ENCODE data around the gene HERC4. TPM values are rescaled to one million over a fixed set of nuclear protein-coding genes. Genes with fewer than 3 reads are reported as not detected.

Gene HERC4
- total RNA-seq, 4 donors from 2014 or later: 54.5 to 82.4 (median 67.5) TPM

- WGBS, 2 donors: 1 to 2% methylated on average over 15 to 27 of the region's 27 CpGs
- intact Hi-C loops (cut with DNase I): no loop called here
Measured at GRCh38 chr10:68074031-68074774, 880 bp downstream of the HERC4 start.

GRCh38 chr10:68073631-68074030 is 1.5 kb downstream of the HERC4 start:
- intact Hi-C loops (cut with DNase I): no loop called here
- no peaks in the 10 kb centered on the region for H3K27me3 ChIP-seq
- H3K9me3 ChIP-seq: no peaks in the 10 kb centered on the region
- no peak for DNase-seq
- H3K36me3 ChIP-seq: no peaks in the 10 kb centered on the region
- peak overlapping the region; percentile 84 to 95 (median 93) for H3K4me3 ChIP-seq (replicated peaks in 1 of 3)
- no peak for TF ChIP-seq CTCF (IDR thresholded peaks at IDR 0.05)
- TF ChIP-seq POLR2A (IDR thresholded peaks at IDR 0.05): no peak
- peak overlapping the region in 1 of 3 donors; percentile 98 for H3K27ac ChIP-seq
- 9 to 13% methylated on average over 3 of the region's 3 CpGs for WGBS, 2 donors
- H3K4me1 ChIP-seq: peaks cover 13 to 36% of the 10 kb centered on the region in 2 donors

More at GRCh38 chr10:68074031-68074774, 880 bp downstream of the HERC4 start:
- H3K27me3 ChIP-seq: peaks cover 3% of the 10 kb centered on the region
- peaks cover 13 to 36% of the 10 kb centered on the region in 2 donors for H3K4me1 ChIP-seq
- DNase-seq: no peak
- peak overlapping the region; percentile 84 to 95 (median 93) for H3K4me3 ChIP-seq (replicated peaks in 1 of 3)
- H3K9me3 ChIP-seq: no peaks in the 10 kb centered on the region
- no peaks in the 10 kb centered on the region for H3K36me3 ChIP-seq
- no peak for TF ChIP-seq CTCF (IDR thresholded peaks at IDR 0.05)
- H3K27ac ChIP-seq: peak overlapping the region; percentile 91 to 99 (median 98)

- Histone ChIP-seq H3K9me3 (no peaks in the 10 kb centered on the region), H3K27ac (no peak overlapping the region), H3K36me3 (no peaks in the 10 kb centered on the region), H3K4me3 (replicated peaks in 1 of 3) (no peak overlapping the region), H3K4me1 (peaks cover 7 to 15% of the 10 kb centered on the region in 2 donors), H3K27me3 (no peaks in the 10 kb centered on the region)
- TF ChIP-seq CTCF (IDR thresholded peaks at IDR 0.05): no peak
- no peak for TF ChIP-seq POLR2A (IDR thresholded peaks at IDR 0.05)
- no peak for DNase-seq
- intact Hi-C loops (cut with DNase I): no loop called here
- 84 to 88% methylated on average over 3 of the region's 3 CpGs for WGBS, 2 donors
Measured at GRCh38 chr10:68067508-68067907, 7.6 kb downstream of the HERC4 start.

GRCh38 chr10:68067029-68067428 is 8.1 kb downstream of the HERC4 start:
- WGBS, 2 donors: 75 to 79% methylated on average over 4 of the region's 4 CpGs
- Histone ChIP-seq H3K4me1 (peaks cover 3 to 10% of the 10 kb centered on the region in 2 donors), H3K4me3 (replicated peaks in 1 of 3) (no peak overlapping the region), H3K27ac (no peak overlapping the region), H3K27me3 (no peaks in the 10 kb centered on the region), H3K9me3 (no peaks in the 10 kb centered on the region), H3K36me3 (no peaks in the 10 kb centered on the region)
- DNase-seq: no peak
- intact Hi-C loops (cut with DNase I): no loop called here
- TF ChIP-seq CTCF (IDR thresholded peaks at IDR 0.05) (no peak), POLR2A (IDR thresholded peaks at IDR 0.05) (no peak)

- Histone ChIP-seq H3K27ac (no peak overlapping the region), H3K4me3 (replicated peaks in 1 of 3) (no peak overlapping the region), H3K4me1 (no peaks in the 10 kb centered on the region), H3K36me3 (peaks cover 0 to 3% of the 10 kb centered on the region in 2 donors), H3K27me3 (no peaks in the 10 kb centered on the region), H3K9me3 (no peaks in the 10 kb centered on the region)
- DNase-seq: no peak
- intact Hi-C loops (cut with DNase I): no loop called here
- WGBS, 2 donors: 96% methylated on average over 3 of the region's 3 CpGs
- TF ChIP-seq CTCF (IDR thresholded peaks at IDR 0.05): no peak
- no peak for TF ChIP-seq POLR2A (IDR thresholded peaks at IDR 0.05)
Measured at GRCh38 chr10:68053553-68053952, 21.5 kb downstream of the HERC4 start.
